HG03439 (cell line): Measurements from ENCODE around the gene DNAJC4.

Experiments used
- ATAC-seq: cut with Tn5 transposase; IDR thresholded peaks from one replicate; pipeline ENCODE4 v1.9.1; 2021; ENCODE audit warnings: mild to moderate bottlenecking, moderate library complexity; ENCODE audit not compliant: unreplicated experiment

Gene DNAJC4, protein sequence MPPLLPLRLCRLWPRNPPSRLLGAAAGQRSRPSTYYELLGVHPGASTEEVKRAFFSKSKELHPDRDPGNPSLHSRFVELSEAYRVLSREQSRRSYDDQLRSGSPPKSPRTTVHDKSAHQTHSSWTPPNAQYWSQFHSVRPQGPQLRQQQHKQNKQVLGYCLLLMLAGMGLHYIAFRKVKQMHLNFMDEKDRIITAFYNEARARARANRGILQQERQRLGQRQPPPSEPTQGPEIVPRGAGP

DNA sequence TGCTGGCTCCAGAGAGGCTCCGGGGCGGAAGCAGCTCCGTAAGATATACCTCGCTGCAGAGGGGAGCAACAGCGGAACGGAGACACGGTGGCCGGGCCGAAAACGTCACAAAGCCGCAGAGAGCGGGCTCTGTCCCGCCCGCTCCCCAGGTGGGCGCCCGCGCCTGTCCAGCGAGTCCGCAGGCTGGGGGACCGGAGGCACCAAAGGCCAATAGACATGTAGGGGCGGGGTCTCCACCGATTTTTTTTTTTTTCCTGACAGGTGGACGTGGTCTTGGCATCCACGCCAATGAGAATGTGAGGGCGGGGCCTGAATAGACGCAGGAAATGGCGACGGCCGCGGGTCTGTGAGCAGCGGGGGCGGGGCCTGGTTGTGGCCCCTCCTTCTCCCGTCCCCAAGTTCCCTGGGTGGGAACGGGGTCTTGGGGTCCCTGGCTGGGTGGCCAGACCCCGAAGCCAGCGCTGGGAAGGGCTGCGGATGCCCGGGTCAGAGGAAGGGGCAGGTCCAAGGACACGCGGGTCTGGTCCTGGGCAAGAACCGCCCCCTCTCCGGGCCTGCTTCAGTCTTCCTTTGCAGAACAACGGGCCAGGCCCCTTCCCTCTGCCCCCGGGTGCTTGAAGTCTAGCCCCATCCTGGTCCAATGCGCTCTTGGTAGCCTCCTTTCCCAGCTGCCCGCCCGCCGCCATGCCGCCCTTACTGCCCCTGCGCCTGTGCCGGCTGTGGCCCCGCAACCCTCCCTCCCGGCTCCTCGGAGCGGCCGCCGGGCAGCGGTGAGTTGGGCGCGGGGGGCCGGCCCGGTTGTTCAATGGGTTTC, at the start of gene DNAJC4:
Gene DNAJC4 (plus strand): TSS at position 378 of the 814 bp plus-strand sequence. CDS start 307 bp downstream, at position 685.
- peak; percentile 51 for ATAC-seq

GRCh38 chr11:64180891-64181290, 49.5 kb upstream of the DNAJC4 start:
- ATAC-seq: no peak

DNA sequence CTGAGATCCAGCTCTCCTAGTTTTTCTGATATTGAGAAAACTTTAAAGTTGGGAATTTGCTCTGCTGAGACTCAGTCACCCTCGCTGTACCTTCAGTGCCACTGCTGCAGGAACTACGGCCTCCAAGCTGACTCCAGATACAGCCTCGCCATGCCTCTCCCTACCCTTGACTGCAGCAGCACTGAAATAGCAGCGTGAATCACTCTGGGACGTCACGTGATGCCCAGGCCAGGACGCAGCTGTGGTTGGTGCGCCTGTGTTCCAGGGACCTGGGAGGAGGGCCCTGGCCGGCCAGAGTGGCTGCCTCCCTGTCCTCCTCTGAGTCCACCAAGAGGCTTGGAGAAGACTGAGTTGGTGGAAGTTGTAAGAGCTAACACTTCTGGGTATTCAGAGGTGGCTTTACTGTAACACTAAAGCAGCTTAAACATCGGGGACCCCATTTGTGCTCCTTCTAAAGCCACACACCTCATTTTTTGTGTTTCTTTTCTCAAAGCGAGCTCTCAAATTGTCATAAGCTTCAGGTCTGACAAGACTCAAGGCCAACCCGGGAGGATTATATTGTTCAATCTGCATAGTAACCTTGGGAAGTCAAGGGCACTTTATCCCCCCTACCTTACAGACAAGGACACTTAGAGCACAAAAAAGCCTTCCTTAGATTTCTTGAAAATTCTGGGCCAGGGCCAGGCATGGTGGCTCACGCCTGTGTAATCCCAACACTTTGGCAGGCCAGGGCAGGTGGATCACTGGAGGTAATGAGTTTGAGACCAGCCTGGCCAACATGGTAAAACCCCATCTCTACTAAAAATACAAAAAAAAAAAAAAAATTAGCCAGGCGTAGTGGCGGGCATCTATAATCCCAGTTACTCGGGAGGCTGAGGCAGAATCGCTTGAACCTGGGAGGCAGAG, 48.6 kb upstream of the DNAJC4 start:
- no peak for ATAC-seq

- ATAC-seq: no peak
These were observed 46.5 kb upstream of the DNAJC4 start for GRCh38 chr11:64183890-64184289.

- peak; percentile 29 for ATAC-seq
These were observed 45.1 kb upstream of the DNAJC4 start for GRCh38 chr11:64185175-64185692.

GRCh38 chr11:64185693-64186491, 44.5 kb upstream of the DNAJC4 start, which contains the start of gene STIP1:
TSS of gene STIP1 (plus strand) at chr11:64186171. CDS start at chr11:64186262, 91 bp downstream.
- peak; percentile 86 for ATAC-seq

DNA sequence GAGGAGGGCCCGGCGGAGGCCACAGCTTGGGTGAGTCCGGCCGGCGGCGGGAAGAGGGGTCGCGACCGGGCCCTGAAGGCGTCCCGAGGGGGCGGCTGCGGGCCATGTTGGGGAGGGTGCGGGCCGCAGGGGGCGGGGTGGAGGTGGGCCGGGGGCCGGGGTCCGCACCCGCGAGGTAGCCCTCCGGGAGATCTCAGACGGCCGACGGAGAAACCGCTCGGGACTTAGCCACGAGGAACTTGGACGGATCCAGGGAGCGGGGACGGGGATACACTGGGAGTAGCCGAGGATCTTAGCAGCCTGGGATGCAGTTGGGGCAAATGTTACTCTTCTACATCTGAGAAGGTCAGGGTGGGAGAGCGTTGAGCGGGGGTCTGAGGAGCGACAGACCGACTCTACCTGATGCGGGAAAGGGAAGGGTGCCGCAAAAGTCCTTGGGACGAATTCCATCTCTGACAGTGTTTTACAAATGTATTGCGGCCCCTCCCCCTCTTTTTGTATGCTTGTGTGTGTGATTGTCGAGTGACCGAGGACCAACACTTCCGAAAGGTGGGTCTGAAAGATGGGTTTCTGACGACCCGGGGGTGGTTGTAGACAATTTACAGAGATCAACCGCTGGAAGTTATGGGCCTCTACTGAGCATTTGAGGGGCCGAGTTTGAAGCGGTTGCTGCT, 43.7 kb upstream of the DNAJC4 start:
- no peak for ATAC-seq

GRCh38 chr11:64192434-64192833, 37.9 kb upstream of the DNAJC4 start:
- no peak for ATAC-seq

DNA sequence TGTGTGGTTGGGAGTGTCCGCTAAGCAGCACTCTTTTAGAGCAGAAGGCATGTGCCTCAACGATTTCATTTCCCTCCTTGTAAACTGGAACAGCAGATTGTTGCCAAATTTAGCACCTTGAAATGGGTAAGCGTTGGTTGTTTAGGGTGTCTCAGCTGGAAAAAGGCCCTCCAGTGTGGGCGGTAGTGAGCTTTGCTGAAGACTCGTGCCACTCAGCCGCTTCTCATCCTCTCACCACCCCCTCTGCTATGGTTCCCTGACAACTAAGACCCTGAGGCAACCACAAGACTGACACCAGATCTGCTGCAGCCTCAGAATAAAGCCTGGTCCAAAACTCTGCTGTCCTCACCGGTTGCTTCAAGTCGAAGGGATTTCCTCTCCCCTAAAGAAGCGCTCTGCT, 33.7 kb upstream of the DNAJC4 start:
- no peak for ATAC-seq

DNA sequence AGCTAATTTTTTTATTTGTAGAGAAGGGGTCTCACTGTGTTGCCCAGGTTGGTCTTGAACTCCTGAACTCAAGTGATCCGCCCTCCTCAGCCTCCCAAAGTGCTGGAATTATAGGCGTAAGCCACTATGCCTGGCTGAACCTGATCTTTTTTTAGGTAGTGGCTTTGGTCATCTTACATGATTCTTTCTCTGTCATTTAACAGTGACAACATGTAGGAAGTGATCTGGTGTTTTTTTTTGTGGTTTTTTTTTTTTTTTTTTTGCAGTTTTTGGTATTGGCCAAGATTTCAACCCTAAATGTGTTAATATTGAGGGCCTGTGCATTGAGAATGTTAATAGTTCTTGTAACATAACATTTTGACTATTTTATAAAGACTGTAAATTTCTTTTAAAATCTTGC, 31.8 kb upstream of the DNAJC4 start:
- ATAC-seq: no peak

GRCh38 chr11:64201543-64201942, 28.8 kb upstream of the DNAJC4 start:
- no peak for ATAC-seq

GRCh38 chr11:64202992-64203391, 27.4 kb upstream of the DNAJC4 start:
- no peak for ATAC-seq

DNA sequence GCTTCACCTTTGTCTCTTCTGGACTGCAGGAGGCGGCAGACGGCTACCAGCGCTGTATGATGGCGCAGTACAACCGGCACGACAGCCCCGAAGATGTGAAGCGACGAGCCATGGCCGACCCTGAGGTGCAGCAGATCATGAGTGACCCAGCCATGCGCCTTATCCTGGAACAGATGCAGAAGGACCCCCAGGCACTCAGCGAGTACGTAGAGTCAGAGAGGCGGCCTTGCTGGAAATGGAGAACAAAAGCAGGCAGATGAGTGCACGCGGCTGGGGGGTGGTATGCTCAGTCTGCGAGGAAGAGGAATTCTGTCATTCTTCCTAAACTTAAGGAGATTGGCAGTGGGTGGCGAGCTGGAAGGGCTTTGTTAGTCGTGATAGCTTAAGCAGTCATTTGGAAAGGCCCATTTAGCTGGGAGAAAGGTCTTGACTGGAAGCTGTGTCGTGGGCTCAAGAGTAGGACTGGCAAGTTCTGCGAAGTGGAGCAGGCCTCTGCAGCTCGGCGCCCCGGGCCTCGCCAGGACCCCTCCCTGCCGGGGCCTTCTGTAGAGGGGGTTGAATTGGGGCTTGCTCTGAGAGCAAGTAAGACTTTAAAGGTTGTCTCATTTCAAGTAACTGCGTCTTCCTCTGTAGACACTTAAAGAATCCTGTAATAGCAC, 26.8 kb upstream of the DNAJC4 start:
- no peak for ATAC-seq

- no peak for ATAC-seq
These were observed 26.3 kb upstream of the DNAJC4 start for GRCh38 chr11:64204080-64204440.

- no peak for ATAC-seq
These were observed 25.8 kb upstream of the DNAJC4 start for GRCh38 chr11:64204464-64204989.

- no peak for ATAC-seq
These were observed 23.7 kb upstream of the DNAJC4 start, which contains the start of gene FERMT3 for GRCh38 chr11:64206457-64207255. TSS of gene FERMT3 (plus strand) at chr11:64206721. CDS start at chr11:64207365, 644 bp downstream.

- ATAC-seq: no peak
These were observed 22.9 kb upstream of the DNAJC4 start for GRCh38 chr11:64207256-64208085.
